BJ (cell line): ENCODE measurements around the gene SLC7A7. TPM values are rescaled to one million over a fixed set of nuclear protein-coding genes. Genes with fewer than 3 reads are reported as not detected.
A peak's percentile ranks its signal among the peaks of the same experiment; 100 is the strongest.

ENCODE experiments used
- CTCF ChIA-PET: fragments of 350-600 bp; formaldehyde crosslinking; extraction: SDS; loops from one replicate; lab custom pipeline; 2021; ENCODE audit warnings: antibody characterized with exemption, inconsistent platforms; lab: Yijun Ruan, JAX
- POLR2A ChIA-PET: fragments of 300-600 bp; sonication (Branson Sonifier 250); formaldehyde crosslinking; extraction: SDS; loops from one replicate; lab custom pipeline; 2021; ENCODE audit warnings: antibody characterized with exemption; lab: Charles Lee
- DNase-seq: peaks from one replicate; pipeline ENCODE4 v3.0.0-alpha.2; 2011; ENCODE audit warnings: low read depth
- H3K27me3 ChIP-seq: 2 replicates; pipeline ENCODE4 v1.6.0; 2011; ENCODE audit warnings: low read length; ENCODE audit not compliant: control insufficient read depth, insufficient read depth
- H3K36me3 ChIP-seq: 2 replicates; pipeline ENCODE4 v1.5.1; 2011; ENCODE audit warnings: low read length; ENCODE audit not compliant: control insufficient read depth, insufficient read depth
- H3K4me3 ChIP-seq: 2 replicates; pipeline ENCODE4 v1.5.1; 2011; ENCODE audit warnings: low read depth, mild to moderate bottlenecking, control low read depth, low read length
- polyA plus RNA-seq: library from polyadenylated mRNA; depleted of rRNA; stranded (reverse); fragments of >200 nt; gene quantifications from 2 replicates; pipeline ENCODE4 v1.2.3, GENCODE V29; 2011
- TF ChIP-seq, protein P1 (sequence below): IDR thresholded peaks from 2 replicates; pipeline ENCODE4 v1.5.1; 2011; ENCODE audit warnings: low read depth, mild to moderate bottlenecking, control low read depth, inconsistent platforms, low read length, moderate library complexity; ENCODE audit not compliant: insufficient read depth

The SLC7A7 gene
- polyA plus RNA-seq, 1 experiment = 7.5 TPM

DNA sequence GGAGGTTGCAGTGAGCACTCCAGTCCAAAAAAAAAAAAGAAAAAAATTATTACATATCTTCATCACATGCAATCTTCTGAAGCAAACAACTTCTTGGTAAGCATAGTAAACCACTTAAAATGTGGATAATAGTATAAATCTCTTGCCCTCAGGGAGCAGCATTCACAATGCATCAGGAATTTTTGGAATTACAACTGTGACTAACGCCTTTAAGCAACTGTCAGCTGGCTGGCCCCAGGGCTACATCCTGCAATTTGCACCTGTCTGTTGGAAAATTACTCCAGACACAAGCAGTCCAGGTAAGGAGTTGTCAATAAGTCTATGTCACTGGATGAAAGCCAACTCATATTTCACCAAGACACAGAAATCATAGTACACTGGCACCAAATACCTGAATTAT is 5.5 kb upstream of the SLC7A7 start:
- ChIA-PET CTCF (interaction anchor here (1.0 to 7.8 kb wide), 4 partner anchors 16 to 264 kb away, joined by 3 to 234 read pairs (median 52); partner anchors contain the start of gene MMP14), POLR2A (no interaction called here)
- H3K27me3 ChIP-seq = no peaks in the 10 kb centered on the region
- TF ChIP-seq, protein P1, sequence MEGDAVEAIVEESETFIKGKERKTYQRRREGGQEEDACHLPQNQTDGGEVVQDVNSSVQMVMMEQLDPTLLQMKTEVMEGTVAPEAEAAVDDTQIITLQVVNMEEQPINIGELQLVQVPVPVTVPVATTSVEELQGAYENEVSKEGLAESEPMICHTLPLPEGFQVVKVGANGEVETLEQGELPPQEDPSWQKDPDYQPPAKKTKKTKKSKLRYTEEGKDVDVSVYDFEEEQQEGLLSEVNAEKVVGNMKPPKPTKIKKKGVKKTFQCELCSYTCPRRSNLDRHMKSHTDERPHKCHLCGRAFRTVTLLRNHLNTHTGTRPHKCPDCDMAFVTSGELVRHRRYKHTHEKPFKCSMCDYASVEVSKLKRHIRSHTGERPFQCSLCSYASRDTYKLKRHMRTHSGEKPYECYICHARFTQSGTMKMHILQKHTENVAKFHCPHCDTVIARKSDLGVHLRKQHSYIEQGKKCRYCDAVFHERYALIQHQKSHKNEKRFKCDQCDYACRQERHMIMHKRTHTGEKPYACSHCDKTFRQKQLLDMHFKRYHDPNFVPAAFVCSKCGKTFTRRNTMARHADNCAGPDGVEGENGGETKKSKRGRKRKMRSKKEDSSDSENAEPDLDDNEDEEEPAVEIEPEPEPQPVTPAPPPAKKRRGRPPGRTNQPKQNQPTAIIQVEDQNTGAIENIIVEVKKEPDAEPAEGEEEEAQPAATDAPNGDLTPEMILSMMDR = no peak
- no peaks in the 10 kb centered on the region for H3K36me3 ChIP-seq
- peak; percentile 24 for DNase-seq
- H3K4me3 ChIP-seq = no peak overlapping the region

DNA sequence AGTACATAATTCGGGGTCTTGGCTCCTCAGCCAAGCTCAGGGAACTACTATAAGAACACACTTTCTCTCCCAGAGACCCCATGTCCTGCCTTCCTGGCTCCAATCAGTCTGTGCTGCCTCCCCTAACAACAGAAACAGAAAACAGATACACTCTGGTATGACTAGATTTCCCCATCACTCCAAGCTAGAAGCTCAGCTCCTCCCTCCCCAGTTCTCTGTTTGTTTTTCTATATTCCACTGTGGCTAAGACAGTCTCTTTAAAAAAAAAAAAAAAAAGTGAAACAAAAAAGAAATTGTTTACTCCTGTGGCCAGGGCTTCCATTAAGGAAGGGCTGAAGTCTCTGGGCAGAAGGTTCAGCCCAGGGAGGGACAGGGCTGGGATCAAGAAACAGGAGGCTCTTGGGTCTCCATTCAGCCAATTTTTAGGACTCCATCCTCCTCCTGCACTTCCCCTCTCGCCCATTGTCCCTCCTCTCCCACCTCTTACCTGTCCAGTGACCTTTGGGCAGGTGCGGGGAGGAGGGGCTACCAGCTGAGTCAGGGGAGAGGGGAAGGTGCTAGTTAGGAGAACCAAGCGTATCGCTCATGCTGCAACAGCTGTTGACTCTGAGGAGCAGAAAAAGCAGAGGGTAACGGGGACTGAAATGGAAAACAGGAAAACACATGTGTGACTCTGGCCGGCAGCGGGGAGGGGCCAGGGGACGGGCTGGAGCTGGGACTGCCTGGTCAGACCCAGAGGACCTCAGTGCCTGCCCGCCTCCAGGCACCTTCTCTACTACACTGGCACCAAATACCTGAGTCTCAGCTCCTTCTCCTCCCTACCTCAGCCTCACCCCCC is 4.1 kb upstream of the SLC7A7 start:
- POLR2A ChIA-PET = interaction anchor here (0.7 kb wide), 1 partner anchor 31 kb away, joined by 11 read pairs; no protein-coding TSS in a partner anchor
- CTCF ChIA-PET = interaction anchor here (0.6 to 7.8 kb wide), 10 partner anchors 12 to 263 kb away, joined by 3 to 234 read pairs (median 4); partner anchors contain the start of gene MMP14
- Histone ChIP-seq H3K27me3 (no peaks in the 10 kb centered on the region), H3K4me3 (peak overlapping the region; percentile 30), H3K36me3 (no peaks in the 10 kb centered on the region)
- peak; percentile 52 for DNase-seq
- TF ChIP-seq, protein P1 = no peak

DNA sequence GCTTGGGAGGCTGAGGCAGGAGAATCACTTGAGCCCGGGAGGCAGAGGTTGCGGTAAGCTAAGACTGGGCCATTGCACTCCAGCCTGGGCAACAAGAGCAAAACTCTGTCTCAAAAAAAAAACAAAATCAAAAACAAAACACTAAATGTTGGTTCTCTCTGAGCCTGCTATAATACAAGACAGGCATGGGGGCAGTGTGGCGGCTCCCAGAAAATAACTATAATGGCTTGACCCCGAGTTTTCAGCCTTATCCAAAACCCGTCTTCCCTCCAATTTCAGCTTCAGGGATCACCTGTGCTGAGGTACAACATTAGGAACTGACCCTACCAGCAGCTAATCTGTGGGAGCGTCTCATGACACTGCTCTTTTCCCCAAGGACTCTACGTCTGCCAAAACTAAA is 862 bp downstream of the SLC7A7 start:
- TF ChIP-seq, protein P1 = no peak
- no peak for DNase-seq
- CTCF ChIA-PET = interaction anchor here (0.6 to 1.4 kb wide), 3 partner anchors 9 to 258 kb away, joined by 3 to 5 read pairs (median 3); no protein-coding TSS in a partner anchor
- H3K36me3 ChIP-seq = no peaks in the 10 kb centered on the region
- no peak overlapping the region for H3K4me3 ChIP-seq
- no peaks in the 10 kb centered on the region for H3K27me3 ChIP-seq
- POLR2A ChIA-PET = no interaction called here

GRCh38 chr14:22813145-22813544 is 2.1 kb downstream of the SLC7A7 start:
- H3K27me3 ChIP-seq = no peaks in the 10 kb centered on the region
- H3K4me3 ChIP-seq = no peak overlapping the region
- TF ChIP-seq, protein P1 = no peak
- ChIA-PET CTCF (interaction anchor here (0.7 kb wide), 1 partner anchor 257 kb away, joined by 4 read pairs; no protein-coding TSS in a partner anchor), POLR2A (no interaction called here)
- no peaks in the 10 kb centered on the region for H3K36me3 ChIP-seq
- no peak for DNase-seq

- ChIA-PET POLR2A (no interaction called here), CTCF (interaction anchor here (0.7 kb wide), 1 partner anchor 256 kb away, joined by 4 read pairs; no protein-coding TSS in a partner anchor)
- Histone ChIP-seq H3K27me3 (no peaks in the 10 kb centered on the region), H3K36me3 (no peaks in the 10 kb centered on the region), H3K4me3 (no peak overlapping the region)
- TF ChIP-seq, protein P1 = no peak
- DNase-seq = no peak
Observed at GRCh38 chr14:22812744-22813143, 2.5 kb downstream of the SLC7A7 start.
